Activated CD4-positive, alpha-beta T cell treated with anti-CD3 and anti-CD28 coated beads for 4 hours (primary cell): ENCODE data around the gene MAP2.

ENCODE experiments used
- DNase-seq, 2 donors: peaks; one replicate each; pipeline ENCODE4 v3.0.0-alpha.2; 2020

MAP2 gene

GRCh38 chr2:209424781-209425470, 1.1 kb downstream of the MAP2 start:
- DNase-seq: no peak

- DNase-seq: no peak
Measured at GRCh38 chr2:209425471-209426071, 1.7 kb downstream of the MAP2 start.

DNA sequence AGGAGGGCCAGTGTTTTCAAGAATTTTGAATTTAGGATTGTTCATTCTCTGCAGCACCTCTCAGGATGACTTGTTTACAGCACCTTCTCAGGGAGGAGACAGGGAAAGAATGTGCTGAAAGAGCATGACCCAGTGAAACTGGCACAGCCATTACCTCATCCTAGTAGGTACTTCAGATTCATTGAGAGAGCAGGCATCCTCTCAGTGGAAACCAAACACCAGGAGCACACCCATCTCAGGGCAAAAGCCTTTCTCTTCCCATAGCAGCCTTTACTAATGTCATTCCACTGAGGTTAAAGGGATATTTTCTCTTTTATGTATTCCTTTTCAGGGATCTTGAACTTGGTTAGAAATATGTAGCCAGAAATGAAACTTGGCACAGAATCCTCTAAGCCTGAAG, 2.6 kb downstream of the MAP2 start:
- no peak for DNase-seq

- no peak for DNase-seq
Measured at GRCh38 chr2:209431701-209432100, 7.9 kb downstream of the MAP2 start.

DNA sequence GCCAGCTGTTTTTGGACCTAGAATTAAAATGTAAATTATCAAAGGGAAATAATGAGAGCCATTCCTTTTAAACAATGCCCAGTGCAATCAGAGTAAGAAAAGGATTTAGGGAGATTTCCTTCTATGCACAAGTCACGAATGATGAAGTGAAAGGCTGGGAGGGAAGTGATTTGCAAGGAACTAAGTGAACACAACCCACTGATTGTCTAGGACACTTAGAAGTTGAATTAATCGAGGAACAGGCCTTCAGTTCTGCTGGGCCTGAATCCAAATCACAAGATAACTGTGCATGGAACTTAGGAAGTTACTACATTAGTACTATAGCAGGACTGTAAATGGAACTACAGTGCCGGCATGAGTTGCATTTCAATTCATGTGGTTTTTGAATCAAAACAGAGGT, 17.7 kb downstream of the MAP2 start:
- no peak for DNase-seq

GRCh38 chr2:209442939-209443338, 19.1 kb downstream of the MAP2 start:
- DNase-seq: no peak

GRCh38 chr2:209445485-209445884, 21.6 kb downstream of the MAP2 start:
- no peak for DNase-seq

- no peak for DNase-seq
Measured at GRCh38 chr2:209451209-209451834, 27.5 kb downstream of the MAP2 start.

DNA sequence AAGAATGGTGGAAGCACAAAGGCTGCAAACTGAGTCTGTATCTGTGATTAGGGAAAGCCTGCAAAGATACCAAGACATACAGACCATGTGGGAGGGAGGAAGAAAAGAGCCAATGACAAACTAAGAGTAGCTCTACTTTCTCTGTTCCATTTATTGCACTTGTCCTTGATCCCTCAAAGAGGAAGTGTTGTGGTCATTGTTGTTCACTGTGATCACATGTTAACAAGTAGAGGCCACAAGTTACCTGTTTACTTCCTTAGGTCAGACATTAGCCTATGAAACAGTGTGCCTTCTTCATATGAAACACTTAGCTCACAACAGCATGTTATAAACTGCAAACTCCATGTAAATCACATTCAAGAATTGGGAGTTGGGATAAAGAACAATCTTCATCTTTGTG, 32.6 kb downstream of the MAP2 start:
- no peak for DNase-seq

DNA sequence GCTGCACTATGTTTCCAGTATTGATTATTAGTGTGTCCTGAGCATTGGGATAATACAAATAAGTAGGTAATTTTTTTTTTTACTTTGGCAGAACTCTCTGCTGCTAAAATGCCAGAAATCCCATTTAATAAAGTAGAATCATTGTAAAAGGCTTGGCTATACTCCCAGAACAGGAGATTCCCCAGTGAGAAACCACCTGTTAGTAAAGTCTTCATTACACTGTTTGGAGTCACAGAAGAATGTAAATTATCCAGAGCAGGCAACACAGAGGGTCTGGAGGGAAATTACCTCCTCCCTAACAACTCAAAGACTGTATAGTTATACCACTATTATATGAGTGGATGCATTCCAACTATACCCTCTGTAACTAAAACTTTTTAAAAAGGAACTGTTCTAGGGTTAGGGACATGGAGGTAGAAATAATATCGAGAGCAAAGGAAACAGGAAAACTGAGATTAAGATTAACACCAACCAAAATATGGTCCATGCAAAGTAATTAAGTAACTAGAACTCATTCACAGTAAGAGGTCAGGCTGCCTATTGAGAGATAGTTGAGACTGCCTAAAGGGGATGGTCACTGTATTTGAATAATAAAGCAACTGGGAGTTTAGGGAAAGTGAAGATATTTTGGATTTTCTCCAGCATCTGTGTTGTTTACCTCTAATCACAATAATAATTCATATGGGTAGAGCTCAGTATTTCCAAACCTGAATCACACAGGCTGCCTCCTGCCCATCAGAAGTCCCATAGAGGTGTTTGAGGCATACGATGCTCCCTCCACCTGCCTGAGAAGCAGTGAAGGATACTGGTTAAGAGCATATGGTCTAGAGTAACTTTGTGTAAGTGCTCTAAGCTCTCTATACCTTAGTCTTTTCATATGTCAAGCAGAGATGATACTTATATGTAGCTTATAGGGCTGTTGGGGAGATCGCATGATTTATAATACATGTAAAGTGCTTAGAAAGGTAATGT, 34.4 kb downstream of the MAP2 start:
- no peak for DNase-seq

DNA sequence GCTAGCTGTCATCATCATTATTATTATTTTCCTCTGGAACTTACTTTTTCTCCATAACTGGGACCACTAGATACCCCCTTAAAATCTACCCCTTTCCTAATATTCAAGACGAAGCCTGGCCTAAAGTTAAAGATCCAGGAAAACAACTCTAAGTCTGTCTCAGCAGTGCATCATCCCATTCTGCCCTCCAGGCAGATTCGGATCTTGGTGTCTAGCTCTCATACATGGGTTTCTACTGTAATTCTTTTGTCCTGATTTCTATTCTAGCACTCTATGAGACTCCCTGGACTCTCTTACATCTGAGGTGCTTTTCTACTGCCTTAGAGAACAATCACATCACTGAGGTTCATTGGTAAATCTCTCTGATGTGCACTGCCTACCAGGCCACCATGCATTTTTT, 35.5 kb downstream of the MAP2 start:
- no peak for DNase-seq

GRCh38 chr2:209460151-209460761, 36.4 kb downstream of the MAP2 start:
- no peak for DNase-seq

- no peak for DNase-seq
Measured at GRCh38 chr2:209463226-209463625, 39.4 kb downstream of the MAP2 start.

- DNase-seq: no peak
Measured at GRCh38 chr2:209463835-209464234, 40.0 kb downstream of the MAP2 start.

- no peak for DNase-seq
Measured at GRCh38 chr2:209468846-209469245, 45.0 kb downstream of the MAP2 start.

DNA sequence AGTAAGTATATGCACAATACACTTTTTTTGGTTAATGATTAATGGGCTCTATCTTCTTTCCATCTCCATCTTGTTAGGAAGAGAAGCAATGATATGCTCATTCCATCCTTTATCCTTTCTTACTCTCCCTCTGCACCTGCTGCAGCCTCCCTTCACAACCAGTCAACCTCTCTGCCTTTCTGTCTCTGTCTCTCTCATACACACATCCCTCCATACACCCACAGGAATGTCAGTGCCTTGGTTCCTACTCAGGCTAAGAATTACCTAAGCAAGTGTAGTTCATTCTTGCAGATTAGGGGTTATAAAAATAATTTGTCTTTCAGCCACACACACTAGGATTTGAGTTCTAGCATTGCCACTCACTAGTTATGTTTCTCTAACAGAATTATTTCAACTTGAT, 45.6 kb downstream of the MAP2 start:
- DNase-seq: no peak

GRCh38 chr2:209470466-209470865, 46.6 kb downstream of the MAP2 start:
- no peak for DNase-seq

GRCh38 chr2:209471037-209471436, 47.2 kb downstream of the MAP2 start:
- no peak for DNase-seq

DNA sequence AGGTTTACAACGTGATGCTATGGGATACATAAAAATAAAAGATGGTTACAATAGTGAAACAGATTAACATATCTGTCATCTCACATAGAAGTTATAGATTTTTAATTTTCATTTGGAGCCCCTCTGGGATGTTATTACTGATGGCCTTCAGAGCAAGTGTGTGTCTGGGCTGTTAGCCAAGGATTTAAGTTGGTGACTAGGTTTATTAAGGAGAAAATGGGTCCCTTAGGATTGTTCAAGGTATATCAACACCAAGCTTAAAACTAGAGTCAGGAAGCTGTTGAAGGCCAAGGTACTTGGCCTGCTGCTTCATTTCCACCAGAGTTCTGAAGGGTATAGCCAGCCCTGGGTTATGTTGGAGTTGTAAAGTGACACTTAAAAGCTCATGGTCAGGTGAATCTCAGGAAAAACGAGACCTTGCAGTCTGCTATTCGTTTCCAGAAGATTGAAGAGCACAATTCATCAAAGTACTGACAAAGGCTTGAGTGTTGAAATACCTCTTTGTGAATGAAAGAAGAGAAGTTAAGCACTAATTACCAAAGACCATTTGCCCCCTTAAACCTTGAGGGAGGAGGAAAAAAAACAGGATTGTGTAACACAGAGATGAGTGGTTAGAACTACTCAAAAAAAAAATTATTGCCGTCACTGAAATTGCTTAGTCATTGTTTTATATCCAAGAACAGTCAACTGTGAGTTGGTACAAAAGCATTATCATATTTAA, 48.4 kb downstream of the MAP2 start:
- no peak for DNase-seq

DNA sequence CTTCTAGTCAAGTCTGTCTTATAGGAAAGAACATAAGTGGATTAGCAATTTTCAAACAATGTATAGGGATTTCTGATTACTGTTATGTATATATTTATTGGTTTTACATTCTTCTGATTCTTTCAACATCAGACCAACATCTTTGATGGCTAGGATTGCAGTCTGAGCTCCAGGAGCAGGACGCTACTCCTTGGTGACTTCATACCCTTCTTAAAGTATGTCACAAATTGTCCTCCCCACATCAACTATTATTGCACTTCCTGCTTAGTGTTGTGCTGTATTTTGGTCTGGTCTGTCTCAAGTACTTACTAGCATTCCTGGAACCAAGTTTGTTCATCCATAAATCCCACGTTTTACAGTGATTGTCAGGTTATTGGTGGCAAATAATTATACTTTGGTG, 49.0 kb downstream of the MAP2 start:
- no peak for DNase-seq

DNA sequence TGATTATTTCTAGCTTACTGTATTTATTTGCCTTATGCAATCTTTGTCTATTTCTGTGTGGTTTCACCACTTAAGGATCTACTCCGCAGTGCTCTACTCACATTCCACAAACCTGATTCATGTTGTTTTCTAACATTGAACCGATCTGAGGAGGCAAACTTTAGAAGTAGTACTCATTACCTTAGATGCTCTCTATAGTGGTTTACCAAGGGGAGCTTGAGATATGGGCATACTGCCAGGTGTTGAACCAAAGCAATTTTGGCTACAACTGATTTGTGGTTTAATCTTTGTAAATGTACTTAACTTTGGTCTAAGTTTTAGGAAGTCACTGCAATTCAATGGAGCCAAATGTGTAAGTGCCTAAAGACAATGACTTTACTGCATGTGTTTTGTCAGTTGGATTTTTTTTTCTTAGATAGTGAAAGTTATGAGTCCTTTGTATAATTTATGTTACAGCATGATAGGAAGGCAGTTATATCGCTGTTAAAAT, 50.1 kb downstream of the MAP2 start:
- no peak for DNase-seq

GRCh38 chr2:209474960-209475359, 51.1 kb downstream of the MAP2 start:
- no peak for DNase-seq
